ENCODE data around the gene RNF217.
"Not testable (repeated sequence)": the region's sequence is repeated elsewhere in the genome, so short reads cannot be mapped to it uniquely, and the experiment has no call there.

RNF217 gene

DNA sequence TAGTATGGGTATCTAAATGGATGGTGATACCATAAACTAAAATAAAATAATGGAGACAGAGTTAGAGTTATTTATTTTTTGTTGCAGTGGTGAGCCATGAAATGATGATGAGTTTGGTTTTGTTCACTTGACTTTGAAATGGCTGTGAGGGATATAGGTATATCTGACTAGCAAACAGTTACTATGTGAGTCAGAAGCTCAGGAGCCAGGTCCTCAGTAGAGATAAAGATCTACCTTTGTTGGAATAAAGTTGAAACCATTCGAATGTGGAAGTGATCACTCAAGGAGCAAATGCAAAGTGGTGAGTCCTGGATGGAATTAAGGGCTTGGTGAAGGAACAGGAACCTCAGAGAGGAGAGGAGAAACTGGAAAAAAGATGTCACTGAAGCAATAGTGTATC, 105.3 kb downstream of the RNF217 start:
- TF ChIP-seq, protein P1, sequence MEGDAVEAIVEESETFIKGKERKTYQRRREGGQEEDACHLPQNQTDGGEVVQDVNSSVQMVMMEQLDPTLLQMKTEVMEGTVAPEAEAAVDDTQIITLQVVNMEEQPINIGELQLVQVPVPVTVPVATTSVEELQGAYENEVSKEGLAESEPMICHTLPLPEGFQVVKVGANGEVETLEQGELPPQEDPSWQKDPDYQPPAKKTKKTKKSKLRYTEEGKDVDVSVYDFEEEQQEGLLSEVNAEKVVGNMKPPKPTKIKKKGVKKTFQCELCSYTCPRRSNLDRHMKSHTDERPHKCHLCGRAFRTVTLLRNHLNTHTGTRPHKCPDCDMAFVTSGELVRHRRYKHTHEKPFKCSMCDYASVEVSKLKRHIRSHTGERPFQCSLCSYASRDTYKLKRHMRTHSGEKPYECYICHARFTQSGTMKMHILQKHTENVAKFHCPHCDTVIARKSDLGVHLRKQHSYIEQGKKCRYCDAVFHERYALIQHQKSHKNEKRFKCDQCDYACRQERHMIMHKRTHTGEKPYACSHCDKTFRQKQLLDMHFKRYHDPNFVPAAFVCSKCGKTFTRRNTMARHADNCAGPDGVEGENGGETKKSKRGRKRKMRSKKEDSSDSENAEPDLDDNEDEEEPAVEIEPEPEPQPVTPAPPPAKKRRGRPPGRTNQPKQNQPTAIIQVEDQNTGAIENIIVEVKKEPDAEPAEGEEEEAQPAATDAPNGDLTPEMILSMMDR (IDR thresholded peaks at IDR 0.05; ENCODE audit: low read depth, low read length) = no peak
- H3K4me3 ChIP-seq (ENCODE audit: low read depth, low read length) = no peak overlapping the region
- DNase-seq (ENCODE audit: low read depth, low spot score) = no peak
- in situ Hi-C loops (cut with HindIII; ENCODE audit: low sequenced_read_pairs) = no loop called here

DNA sequence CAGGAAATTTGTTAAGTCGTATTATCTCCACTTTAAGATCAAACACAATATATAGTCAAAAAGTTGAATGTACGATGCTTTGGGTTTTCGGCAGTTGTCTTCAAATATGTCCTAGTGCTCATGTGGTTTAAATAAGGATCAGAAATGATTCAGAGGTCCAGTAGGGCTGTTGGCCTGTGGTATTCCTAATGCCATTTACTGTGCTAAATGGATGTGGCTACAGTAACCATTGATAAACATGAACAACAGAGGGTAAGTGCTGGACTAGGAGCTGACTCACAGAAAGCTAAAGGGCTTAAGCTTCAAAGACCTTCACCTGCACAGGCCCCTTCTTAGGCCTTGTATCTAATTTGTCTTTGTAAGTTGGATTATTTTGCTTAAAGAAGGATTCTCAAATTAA, 110.8 kb downstream of the RNF217 start:
- DNase-seq (ENCODE audit: low read depth, low spot score) = peak; percentile 30
- TF ChIP-seq, protein P1 (IDR thresholded peaks at IDR 0.05; ENCODE audit: low read depth, low read length) = no peak
- in situ Hi-C loops (cut with HindIII; ENCODE audit: low sequenced_read_pairs) = no loop called here
- no peak overlapping the region for H3K4me3 ChIP-seq (ENCODE audit: low read depth, low read length)

DNA sequence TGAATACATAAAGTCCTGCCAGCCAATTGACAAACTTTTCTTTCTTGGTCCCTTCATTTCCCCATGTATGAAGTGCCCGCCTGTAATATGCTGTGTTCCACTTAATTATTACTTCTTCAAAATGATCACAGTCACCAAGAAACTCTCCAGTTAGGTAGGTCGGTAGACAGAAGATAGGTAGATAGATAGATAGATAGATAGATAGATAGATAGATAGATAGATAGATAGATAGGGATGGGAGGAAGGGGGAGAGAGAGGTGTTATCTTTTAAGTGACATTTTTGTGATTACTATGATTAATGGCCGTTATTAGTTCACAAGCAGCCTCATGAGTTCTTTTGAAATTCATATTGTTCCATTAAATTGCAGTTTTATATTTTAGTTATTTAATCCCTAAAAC, 111.9 kb downstream of the RNF217 start:
- no peak overlapping the region for H3K4me3 ChIP-seq (ENCODE audit: low read depth, low read length)
- in situ Hi-C loops (cut with HindIII; ENCODE audit: low sequenced_read_pairs) = no loop called here
- no peak for DNase-seq (ENCODE audit: low read depth, low spot score)
- TF ChIP-seq, protein P1 (IDR thresholded peaks at IDR 0.05; ENCODE audit: low read depth, low read length) = no peak

DNA sequence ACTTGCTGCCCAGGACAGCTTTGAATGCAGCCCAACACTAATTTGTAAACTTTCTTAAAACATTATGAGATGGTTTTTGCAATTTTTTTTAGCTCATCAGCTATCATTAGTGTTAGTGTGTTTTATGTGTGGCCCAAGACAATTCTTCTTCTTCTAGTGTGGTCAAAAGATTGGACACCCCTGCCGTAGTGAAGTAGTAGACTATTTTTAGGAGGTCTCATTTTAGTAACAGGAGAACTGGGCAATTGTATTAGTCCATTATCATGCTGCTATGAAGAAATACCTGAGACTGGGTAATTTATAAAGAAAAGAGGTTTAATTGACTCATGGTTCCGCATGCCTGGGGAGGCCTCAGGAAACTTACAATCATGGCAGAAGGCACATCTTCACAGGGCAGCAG, 112.8 kb downstream of the RNF217 start:
- in situ Hi-C loops (cut with HindIII; ENCODE audit: low sequenced_read_pairs); DNase-seq (ENCODE audit: low read depth, low spot score); H3K4me3 ChIP-seq (ENCODE audit: low read depth, low read length): not testable (repeated sequence)

DNA sequence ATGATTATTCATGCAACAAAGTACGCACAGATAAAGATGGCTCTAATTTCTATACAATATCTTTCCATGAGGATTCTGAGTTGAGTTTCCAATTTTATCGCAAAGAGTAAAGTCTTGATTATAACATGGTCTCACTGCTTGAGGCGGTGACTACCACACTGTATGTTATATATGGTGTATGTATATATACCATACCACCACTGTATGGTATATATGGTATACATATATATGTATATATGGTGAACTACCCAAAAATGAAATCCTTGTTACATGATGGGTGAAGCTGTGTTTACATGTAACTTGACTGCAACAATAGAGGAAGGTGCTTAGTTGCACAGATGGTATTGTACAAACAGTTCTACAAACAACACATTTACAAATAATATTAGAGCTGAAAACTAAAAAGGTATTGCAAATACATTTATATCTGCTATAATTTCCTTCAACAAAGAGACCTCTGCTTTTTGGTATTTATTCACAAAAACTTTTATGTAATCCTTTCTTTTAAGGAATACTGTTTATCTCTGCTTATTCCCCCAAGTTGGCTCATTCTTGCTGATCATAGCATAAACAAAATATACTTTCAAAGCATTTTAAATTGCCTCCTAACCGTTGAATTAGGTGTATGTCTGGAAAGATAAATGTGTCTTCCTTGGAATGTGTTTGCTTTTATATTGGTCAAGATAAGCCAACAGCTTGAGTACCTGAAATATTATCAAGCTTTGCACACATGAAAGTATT, 113.7 kb downstream of the RNF217 start:
- in situ Hi-C loops (cut with HindIII; ENCODE audit: low sequenced_read_pairs) = no loop called here
- no peak for DNase-seq (ENCODE audit: low read depth, low spot score)
- TF ChIP-seq, protein P1 (IDR thresholded peaks at IDR 0.05; ENCODE audit: low read depth, low read length) = no peak
- H3K4me3 ChIP-seq (ENCODE audit: low read depth, low read length) = no peak overlapping the region

DNA sequence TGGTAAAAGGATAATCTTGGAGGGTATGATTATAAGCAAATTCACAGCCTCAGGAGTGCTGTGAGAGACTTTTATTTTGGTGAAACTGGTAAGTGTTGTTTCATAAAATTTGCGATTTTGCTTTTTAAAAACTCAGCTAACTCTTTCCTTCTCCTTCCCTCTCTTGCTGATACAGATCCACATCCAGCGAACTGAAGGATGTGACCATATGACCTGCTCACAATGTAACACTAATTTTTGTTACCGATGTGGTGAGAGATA, 114.2 kb downstream of the RNF217 start:
- H3K4me3 ChIP-seq (ENCODE audit: low read depth, low read length) = no peak overlapping the region
- in situ Hi-C loops (cut with HindIII; ENCODE audit: low sequenced_read_pairs) = no loop called here
- DNase-seq (ENCODE audit: low read depth, low spot score) = no peak
- TF ChIP-seq, protein P1 (IDR thresholded peaks at IDR 0.05; ENCODE audit: low read depth, low read length) = no peak

DNA sequence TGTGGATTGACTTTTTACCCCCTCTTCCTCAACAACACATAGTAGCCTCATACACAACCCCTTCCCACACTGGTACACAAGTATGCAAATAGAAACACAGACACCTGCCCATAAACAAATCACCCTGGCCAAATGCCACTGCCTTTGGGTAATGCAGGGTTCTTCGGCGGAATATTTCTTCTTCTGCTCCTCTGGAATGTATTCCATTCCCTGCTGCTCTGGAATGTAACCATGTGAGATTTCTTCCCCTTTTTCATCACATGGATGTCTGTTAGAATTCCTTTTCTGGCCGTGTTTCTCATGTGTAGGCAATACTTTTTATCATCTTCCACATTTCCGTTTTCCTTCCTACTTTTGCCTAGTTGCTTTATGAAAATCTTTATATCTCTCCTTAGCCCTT, 115.2 kb downstream of the RNF217 start:
- in situ Hi-C loops (cut with HindIII; ENCODE audit: low sequenced_read_pairs) = no loop called here
- peak; percentile 34 for DNase-seq (ENCODE audit: low read depth, low spot score)
- TF ChIP-seq, protein P1 (IDR thresholded peaks at IDR 0.05; ENCODE audit: low read depth, low read length) = no peak
- no peak overlapping the region for H3K4me3 ChIP-seq (ENCODE audit: low read depth, low read length)
